ENCODE data around the gene SYT14.
A peak's percentile ranks its signal among the peaks of the same experiment; 100 is the strongest.

Gene SYT14

DNA sequence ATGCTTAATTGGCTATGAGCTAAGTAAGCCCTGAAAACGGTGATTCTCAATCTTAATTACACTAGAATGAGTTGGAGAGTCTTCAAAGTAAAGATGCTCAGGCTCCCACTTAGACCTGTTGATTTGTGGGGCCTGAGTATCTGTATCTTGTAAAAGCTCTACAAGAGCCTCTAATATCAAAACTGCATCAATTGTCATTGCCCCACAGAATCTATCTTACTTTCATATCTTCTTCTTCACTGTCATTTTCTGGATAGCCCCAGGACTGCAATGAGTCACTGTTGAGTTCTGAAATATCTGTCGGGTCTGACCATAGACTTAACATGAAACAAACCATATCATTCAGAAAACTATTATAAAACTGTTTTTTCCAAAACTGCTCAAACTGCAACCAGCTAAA is 191.7 kb downstream of the SYT14 start:
- TF ChIP-seq, protein P1, sequence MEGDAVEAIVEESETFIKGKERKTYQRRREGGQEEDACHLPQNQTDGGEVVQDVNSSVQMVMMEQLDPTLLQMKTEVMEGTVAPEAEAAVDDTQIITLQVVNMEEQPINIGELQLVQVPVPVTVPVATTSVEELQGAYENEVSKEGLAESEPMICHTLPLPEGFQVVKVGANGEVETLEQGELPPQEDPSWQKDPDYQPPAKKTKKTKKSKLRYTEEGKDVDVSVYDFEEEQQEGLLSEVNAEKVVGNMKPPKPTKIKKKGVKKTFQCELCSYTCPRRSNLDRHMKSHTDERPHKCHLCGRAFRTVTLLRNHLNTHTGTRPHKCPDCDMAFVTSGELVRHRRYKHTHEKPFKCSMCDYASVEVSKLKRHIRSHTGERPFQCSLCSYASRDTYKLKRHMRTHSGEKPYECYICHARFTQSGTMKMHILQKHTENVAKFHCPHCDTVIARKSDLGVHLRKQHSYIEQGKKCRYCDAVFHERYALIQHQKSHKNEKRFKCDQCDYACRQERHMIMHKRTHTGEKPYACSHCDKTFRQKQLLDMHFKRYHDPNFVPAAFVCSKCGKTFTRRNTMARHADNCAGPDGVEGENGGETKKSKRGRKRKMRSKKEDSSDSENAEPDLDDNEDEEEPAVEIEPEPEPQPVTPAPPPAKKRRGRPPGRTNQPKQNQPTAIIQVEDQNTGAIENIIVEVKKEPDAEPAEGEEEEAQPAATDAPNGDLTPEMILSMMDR (IDR thresholded peaks at IDR 0.05; ENCODE audit: low read depth, low read length) = no peak
- no peak for DNase-seq (ENCODE audit: low read depth in 2 of 2)
- no peak overlapping the region for H3K4me3 ChIP-seq (replicated peaks in 1 of 2; ENCODE audit: low read depth in 2 of 2, low read length in 2 of 2)

DNA sequence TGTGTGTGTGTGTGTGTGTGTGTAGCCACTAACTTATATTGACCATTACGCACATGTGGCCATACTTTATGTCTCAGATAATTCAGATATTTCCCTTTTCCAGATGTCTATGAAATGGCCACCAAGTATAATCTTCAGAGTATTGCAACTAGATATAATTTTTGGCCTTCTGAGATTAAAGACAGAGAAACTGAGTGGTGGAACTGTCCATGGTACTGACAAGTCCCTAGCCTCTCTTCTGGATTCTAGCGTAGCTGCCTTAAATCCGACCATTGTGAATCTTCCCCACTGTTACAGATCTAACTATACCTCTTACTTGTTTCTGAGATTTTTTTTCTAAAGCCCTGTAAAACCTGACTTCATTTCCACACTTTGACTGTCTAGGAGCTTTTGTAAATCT is 194.6 kb downstream of the SYT14 start:
- DNase-seq (ENCODE audit: low read depth in 2 of 2) = peak; percentile 54 to 58
- TF ChIP-seq, protein P1 (IDR thresholded peaks at IDR 0.05; ENCODE audit: low read depth, low read length) = no peak
- no peak overlapping the region for H3K4me3 ChIP-seq (replicated peaks in 1 of 2; ENCODE audit: low read depth in 2 of 2, low read length in 2 of 2)

DNA sequence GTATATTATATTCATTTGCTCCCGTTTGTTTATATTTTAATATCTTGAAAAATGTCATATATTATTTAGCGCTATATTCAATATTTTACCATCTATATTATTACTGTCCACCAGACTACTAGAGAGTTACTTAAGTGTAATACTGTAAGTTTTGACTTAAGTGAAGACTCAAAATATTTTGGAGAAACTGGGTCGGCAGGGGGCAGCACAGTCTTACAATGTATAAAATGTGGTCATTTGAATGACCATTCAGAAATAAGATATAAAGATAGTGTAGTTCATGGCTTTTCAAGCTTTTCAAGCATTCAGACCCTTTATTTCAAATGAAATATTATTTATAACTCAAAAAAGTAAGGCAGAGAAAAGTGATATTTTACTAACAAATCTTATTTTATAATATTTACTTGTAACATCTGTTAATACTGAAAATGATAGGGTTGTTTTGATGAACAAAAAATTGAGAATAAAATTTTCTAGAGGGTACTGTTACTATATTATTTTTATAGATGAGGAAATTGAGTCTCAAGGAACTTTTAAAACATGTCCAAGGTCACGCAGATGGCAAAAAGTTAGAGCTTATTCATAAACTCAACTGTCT is 205.5 kb downstream of the SYT14 start:
- peak; percentile 81 to 83 for DNase-seq (ENCODE audit: low read depth in 2 of 2)
- TF ChIP-seq, protein P1 (IDR thresholded peaks at IDR 0.05; ENCODE audit: low read depth, low read length) = peak; percentile 53
- no peak overlapping the region for H3K4me3 ChIP-seq (replicated peaks in 1 of 2; ENCODE audit: low read depth in 2 of 2, low read length in 2 of 2)

DNA sequence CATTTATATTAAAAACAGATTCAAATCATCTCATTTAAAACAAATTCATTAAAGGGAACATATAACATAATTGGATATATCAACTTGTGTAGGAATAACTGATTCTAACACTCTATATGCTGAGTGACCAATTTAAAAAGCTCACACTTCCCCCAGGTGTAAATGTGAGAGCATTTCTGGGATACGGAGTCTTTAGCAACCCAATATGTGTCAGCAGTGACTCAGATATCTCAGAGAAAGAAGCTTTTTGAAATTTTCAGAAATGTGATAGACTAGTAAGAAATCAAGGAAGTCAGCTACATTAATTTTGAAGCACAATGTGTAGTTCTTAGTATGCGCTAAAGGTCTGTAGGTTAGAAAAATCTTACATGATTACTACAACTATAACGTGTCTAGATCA is 206.7 kb downstream of the SYT14 start:
- TF ChIP-seq, protein P1 (IDR thresholded peaks at IDR 0.05; ENCODE audit: low read depth, low read length) = no peak
- DNase-seq (ENCODE audit: low read depth in 2 of 2) = peak in 1 of 2 donors; percentile 25
- no peak overlapping the region for H3K4me3 ChIP-seq (replicated peaks in 1 of 2; ENCODE audit: low read depth in 2 of 2, low read length in 2 of 2)

DNA sequence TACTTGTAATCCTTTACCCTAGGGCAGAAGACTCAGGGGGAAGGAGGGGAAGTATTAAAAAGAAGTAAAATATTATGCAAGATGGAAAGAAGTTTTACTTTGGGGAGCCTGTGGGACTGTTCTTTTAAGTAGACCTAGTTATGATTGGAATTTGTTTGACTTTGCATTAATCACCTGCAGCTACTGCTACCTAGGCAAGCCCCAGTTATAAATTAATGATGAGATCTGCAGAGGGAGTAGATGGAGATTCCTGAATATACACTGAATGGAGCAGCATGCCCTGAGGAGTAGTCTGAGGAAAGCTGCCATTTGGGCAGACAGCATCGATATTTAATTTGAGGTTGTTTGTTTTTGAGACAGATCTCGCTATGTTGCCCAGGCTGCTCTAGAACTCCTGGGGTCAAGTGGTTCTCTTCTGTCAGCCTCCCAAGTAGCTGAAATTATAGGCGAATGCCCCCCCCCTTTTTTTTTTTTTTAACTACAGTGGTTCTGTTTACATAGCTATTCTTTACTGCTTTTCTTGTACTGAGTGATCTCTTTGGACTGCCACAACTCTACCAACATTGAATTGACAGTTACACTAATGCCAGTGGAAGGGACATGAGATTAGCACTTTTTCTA is 213.1 kb downstream of the SYT14 start:
- no peak overlapping the region for H3K4me3 ChIP-seq (replicated peaks in 1 of 2; ENCODE audit: low read depth in 2 of 2, low read length in 2 of 2)
- DNase-seq (ENCODE audit: low read depth in 2 of 2) = no peak
- TF ChIP-seq, protein P1 (IDR thresholded peaks at IDR 0.05; ENCODE audit: low read depth, low read length) = no peak

DNA sequence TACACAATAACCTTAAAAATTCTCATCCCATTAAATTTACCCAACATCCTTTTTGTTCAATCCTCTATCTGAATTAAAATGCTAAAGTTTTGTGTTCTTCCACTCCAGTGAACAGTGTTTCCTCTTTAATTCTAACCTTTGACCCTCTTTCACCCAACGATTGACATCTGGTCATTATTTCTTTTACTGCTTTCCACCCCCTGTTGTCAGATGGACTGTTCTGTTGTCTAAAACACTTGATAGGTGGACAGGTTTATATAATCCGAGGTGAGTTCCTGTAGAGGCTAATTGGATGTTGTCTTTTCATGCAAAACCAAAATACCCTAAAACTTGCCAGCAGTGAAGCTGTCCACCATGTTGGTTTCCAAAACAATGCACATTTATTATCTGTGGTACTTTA is 221.2 kb downstream of the SYT14 start:
- TF ChIP-seq, protein P1 (IDR thresholded peaks at IDR 0.05; ENCODE audit: low read depth, low read length) = no peak
- DNase-seq (ENCODE audit: low read depth in 2 of 2) = no peak
- H3K4me3 ChIP-seq (replicated peaks in 1 of 2; ENCODE audit: low read depth in 2 of 2, low read length in 2 of 2) = no peak overlapping the region
